GM19372 (cell line): ENCODE results near the gene RBM17.
"Not testable (repeated sequence)": the region's sequence is repeated elsewhere in the genome, so short reads cannot be mapped to it uniquely, and the experiment has no call there.

ENCODE experiments used
- ATAC-seq: cut with Tn5 transposase; IDR thresholded peaks from one replicate; pipeline ENCODE4 v1.9.1; 2021; ENCODE audit warnings: mild to moderate bottlenecking, low read depth, moderate library complexity; ENCODE audit not compliant: unreplicated experiment

The RBM17 gene

GRCh38 chr10:6108631-6109443 lies 20.0 kb downstream of the RBM17 start:
- no peak for ATAC-seq

DNA sequence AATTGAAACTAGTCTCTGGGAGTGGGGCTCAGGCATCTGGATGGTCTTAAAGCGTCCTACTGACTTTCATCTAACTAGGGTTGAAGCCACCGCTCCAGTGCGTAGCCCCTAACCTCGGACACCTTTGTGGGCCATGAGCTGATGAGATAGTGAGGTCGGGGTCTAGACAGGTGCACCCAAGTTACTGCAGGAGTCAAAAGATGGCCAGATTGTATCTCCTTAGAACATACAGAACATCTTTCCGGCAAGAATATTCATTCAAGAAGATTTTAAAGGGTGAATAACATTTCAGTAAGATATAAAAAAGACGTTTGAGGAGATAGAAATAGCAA lies 20.6 kb downstream of the RBM17 start:
- no peak for ATAC-seq

DNA sequence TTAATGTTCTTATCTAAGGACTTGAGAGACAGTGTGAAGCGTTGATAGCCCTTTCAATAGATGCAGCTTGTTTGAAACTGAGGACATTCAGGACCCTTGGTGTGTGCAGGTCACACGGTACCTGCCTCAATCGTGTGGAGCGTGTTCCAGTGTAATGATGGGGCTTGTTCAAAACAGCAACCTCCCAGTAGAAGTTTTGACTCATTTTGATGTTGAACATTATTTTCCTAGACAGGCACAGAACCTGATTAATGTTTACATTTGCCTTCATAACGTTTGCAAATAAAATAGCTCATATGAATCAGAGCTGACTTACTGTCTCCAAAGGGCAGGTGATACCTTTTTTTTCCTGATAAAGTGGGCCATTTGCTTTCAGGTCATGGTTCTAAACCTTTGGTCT lies 21.3 kb downstream of the RBM17 start:
- no peak for ATAC-seq

DNA sequence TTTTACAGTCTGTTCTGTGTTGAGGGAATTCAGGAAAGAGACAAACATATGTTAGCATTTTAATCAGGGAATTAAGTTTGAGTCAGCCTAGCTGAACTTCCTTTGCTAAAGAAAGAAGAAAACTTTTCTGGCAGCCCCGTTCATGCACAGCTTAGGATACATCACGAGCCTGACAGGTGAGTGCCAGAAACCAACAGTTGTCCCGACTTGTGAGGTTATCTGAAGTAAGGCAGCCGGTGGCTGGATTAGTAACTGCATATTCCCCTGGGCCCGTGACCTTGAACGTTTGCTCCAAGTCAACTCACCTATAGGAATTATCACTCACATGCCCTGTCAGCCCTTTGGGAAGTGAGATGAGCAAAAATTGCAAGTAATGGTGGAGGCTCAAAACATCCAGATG lies 24.1 kb downstream of the RBM17 start:
- no peak for ATAC-seq

DNA sequence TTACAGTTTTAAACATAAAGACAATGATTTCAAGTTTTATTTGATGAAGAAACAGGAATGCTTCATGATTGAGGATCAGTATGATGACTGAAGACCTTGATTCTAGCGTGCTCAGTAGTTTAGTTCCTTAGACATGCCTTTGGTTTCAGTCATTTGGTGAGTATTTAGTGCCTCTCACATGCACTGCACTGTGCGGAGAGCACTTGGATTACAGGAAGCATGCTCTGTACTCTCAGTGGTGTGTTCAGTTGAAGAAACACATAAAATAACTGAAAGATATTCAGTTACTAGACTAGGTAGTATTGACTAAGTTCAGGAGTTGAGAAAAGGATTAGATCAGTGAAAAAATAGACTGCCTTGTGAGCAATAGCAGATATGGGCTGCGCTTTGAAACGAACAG lies 25.5 kb downstream of the RBM17 start:
- no peak for ATAC-seq

- no peak for ATAC-seq
Observed at GRCh38 chr10:6114805-6115341, 26.0 kb downstream of the RBM17 start.

GRCh38 chr10:6115411-6115810 lies 26.6 kb downstream of the RBM17 start:
- no peak for ATAC-seq

- no peak for ATAC-seq
Observed at GRCh38 chr10:6115824-6116350, 27.1 kb downstream of the RBM17 start.

DNA sequence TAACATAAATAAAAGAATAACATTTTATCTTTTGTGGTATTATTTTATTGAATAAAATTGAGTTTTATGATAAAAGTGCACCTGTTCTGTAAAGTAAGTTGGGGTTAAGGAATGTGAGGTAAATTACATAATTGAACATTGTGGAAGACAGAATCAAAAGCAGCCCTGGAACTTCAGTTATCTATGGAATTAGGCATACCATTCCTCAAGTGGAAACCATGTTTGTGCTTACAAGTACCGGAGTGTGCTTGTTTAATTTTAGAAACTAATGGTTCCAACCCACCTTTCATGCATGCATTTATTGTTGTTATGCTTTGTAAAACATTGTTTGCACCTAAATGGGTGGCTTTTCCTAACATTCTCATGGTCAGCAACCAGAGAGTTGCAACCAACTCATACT lies 28.0 kb downstream of the RBM17 start:
- ATAC-seq: no peak

GRCh38 chr10:6117711-6118110 lies 28.9 kb downstream of the RBM17 start:
- no peak for ATAC-seq

- ATAC-seq: no peak
Observed at GRCh38 chr10:6119423-6119822, 30.6 kb downstream of the RBM17 start.

DNA sequence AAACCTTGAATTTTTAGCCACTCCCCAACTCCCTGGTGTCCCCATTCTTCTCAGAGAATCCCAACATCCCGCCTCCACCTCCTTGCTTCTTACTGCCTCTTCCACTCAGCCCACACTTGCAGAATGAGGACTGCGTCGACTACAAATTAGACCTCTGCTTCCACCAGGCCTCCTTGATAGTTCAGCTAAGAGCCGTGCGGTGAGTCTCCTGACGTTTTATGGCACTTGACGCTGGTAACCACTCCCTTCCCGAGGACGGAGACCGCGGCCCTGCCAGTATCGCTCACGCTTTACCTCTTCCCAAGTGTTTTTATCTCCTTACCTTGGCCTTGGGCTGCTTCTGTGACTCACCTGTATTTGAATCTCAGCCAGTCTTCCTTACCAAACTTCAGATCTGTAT lies 31.1 kb downstream of the RBM17 start:
- ATAC-seq: no peak

- no peak for ATAC-seq
Observed at GRCh38 chr10:6120691-6121090, 31.9 kb downstream of the RBM17 start.

DNA sequence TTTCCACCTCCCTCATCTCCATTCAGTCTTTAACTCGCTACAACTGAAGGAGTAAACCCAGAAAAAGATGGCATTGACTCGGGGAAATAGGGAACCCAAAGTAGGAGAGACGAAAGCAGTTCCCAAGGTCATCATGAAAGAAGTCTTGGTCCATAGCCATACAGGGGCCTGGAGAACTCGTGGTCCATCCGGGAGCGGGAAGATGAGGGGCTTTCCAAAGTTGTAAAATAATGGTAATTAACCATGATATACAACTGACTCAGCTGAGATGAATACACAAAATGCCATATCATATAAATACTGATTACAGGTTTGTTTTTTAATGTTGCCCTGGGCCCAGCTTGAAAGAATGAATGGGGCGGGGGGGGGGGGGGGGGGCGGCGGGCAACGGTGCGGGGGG lies 32.3 kb downstream of the RBM17 start:
- no peak for ATAC-seq

DNA sequence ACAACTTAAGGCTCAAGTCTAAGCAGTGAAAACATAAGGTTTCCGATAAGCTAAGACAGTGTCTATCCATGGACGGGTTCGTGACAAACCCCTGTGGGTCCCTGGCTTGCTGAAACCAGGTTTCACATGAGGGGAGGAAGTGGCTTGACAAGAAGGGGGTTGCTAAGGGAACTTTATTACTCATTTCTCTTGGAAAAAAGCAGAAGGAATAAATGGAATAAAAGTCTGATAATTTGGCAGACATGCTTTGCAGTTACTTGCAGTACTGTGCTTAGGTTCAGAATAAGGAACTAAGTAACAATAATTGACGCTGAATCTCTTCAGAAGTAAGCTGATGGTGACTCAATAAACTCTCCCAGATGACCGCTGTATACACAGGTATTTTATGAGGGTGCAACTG lies 34.7 kb downstream of the RBM17 start:
- no peak for ATAC-seq

GRCh38 chr10:6124666-6125065 lies 35.8 kb downstream of the RBM17 start:
- no peak for ATAC-seq

DNA sequence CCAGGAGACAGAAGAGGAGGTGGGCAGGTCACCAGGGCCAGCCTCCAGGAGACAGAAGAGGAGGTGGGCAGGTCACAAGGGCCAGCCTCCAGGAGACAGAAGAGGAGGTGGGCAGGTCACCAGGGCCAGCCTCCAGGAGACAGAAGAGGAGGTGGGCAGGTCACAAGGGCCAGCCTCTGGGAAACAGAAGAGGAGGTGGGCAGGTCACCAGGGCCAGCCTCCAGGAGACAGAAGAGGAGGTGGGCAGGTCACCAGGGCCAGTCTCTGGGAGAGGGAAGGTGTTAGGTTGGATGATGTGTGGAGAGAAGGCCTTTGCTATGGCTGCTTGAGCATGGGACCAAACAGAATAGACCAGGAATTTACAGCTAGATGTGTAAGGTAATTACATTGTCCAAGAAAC lies 38.6 kb downstream of the RBM17 start:
- ATAC-seq: not testable (repeated sequence)

- no peak for ATAC-seq
Observed at GRCh38 chr10:6128087-6128486, 39.3 kb downstream of the RBM17 start.

DNA sequence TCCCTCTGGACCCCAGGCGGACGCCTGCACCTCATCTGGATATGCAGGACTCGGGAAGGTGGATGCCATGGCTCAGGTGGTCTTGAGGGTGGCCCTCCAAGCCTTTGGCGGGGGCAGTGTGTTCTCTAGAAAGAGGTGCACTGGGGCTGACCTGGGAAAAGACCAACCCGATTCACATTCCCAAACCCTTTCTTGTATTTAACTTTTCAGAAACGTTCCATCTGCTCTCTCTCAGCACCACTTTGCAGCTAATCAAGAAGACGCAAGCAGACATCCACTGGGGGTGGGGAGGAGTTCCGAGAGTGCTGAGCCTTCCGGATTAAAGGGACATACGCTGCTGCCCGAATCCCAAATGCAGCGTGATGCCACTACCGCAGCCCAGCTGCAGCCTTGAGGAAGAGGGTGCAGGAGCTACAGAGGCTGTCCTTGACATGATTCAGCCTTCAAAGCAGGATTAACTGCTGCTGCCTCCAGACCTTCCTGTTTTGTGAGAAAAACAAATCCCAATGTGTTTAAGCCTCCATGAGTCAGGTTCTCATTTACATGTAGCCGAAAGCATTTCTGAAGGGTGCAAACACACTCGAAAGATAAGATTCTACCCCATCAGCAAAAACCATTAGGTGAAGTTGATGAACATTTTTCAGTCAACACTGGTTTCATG lies 39.9 kb downstream of the RBM17 start:
- ATAC-seq: no peak

DNA sequence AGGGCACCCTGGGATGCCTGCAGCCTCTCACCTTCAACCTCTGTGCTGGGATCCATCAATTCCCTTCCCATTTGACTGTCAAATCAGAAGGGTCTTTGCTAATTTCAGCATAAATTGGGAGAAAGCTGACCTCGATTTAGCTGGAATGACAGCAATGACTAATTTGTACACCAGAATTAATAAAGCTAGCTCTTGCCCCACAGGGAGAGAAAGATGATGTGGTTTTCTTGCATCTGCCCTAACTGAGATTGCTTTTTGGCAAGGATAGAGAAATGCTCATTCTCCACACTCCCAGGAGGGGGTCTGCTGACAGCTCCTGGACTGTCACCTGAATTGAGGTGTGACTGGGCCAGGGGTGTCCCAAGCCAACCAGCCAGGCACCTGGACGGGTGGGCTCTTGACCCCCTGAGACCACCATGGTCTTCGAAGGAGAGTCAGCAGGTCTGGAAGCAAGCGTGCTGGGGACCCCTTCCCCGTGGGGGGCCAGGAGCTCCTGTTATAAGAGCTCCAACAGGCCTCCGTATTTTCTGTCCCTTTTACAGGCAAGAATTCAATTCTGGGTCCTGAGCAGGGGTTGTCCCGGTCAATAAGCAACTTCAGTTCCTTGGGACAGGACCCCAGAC lies 42.1 kb downstream of the RBM17 start:
- no peak for ATAC-seq

GRCh38 chr10:6133331-6134098 lies 44.7 kb downstream of the RBM17 start:
- no peak for ATAC-seq
